K562 (cell line): ENCODE measurements around the gene PRDX4. TPM values are rescaled to one million over a fixed set of nuclear protein-coding genes. Genes with fewer than 3 reads are reported as not detected.

Experiments
- ATAC-seq: fragments of 200-7000 bp; cut with Tn5 transposase; 3 replicates; pipeline ENCODE4 v1.9.1; 2020; ENCODE audit warnings: moderate library complexity
- BruUV-seq: library from RNA; stranded (reverse); fragments of 400-500 nt; replicated peaks from 2 replicates; lab custom pipeline; 2021; lab: Mats Ljungman, UMichigan
- CTCF ChIA-PET: fragments of 300-600 bp; formaldehyde crosslinking; extraction: SDS; loops from one replicate; lab custom pipeline; 2021; ENCODE audit warnings: low intra/inter-chr PET ratio; lab: Yijun Ruan, JAX
- POLR2A ChIA-PET: fragments of 300-600, 350-650 bp; sonication (Branson Sonifier 250); formaldehyde crosslinking; extraction: SDS; loops from one replicate; lab custom pipeline; 2021; ENCODE audit warnings: antibody characterized with exemption, inconsistent platforms; lab: Yijun Ruan, JAX
- DNase-seq, 4 experiments: peaks; one replicate each; pipeline versions ENCODE4 v3.0.0 to v3.0.0-alpha.2; 2011 to 2018; ENCODE audit warnings: low spot score in 3 of 4, mixed read lengths in 3 of 4; ENCODE audit errors: extremely low read depth in 1 of 4
- FAIRE-seq: peaks from 2 replicates; lab custom pipeline; 2011; peaks lifted over from hg19 to GRCh38; lab: Jason Lieb, UNC
- H2AFZ ChIP-seq: 2 replicates; pipeline ENCODE4 v1.6.0; 2011; ENCODE audit warnings: low read depth, low read length, control low read depth, inconsistent platforms
- H3K27ac ChIP-seq: fragments of 200-600 bp; 3 replicates; pipeline ENCODE4 v1.8.0; 2011; ENCODE audit warnings: low read depth, mild to moderate bottlenecking, control low read depth, inconsistent platforms, low read length, moderate library complexity, mixed read lengths; ENCODE audit errors: extremely low read depth
- H3K27me3 ChIP-seq, 2 experiments: fragments of 300-600 bp in 1 of 2; 2 replicates in 1 of 2; 3 replicates in 1 of 2; pipeline versions ENCODE4 v1.6.0 to v1.8.0; 2011; ENCODE audit warnings: inconsistent platforms in 2 of 2, low read length in 2 of 2, mild to moderate bottlenecking in 1 of 2, mixed read lengths in 1 of 2, moderate library complexity in 1 of 2; ENCODE audit not compliant: control insufficient read depth in 2 of 2, insufficient read depth in 2 of 2
- H3K36me3 ChIP-seq: fragments of 300-600 bp; 3 replicates; pipeline ENCODE4 v1.8.0; 2011; ENCODE audit warnings: mild to moderate bottlenecking, low read length, inconsistent platforms; ENCODE audit not compliant: control insufficient read depth, insufficient read depth
- H3K4me1 ChIP-seq, 2 experiments: fragments of 200-600 bp in 1 of 2; replicated peaks in 1 of 2; 2 replicates in 1 of 2; 3 replicates in 1 of 2; pipeline versions ENCODE4 v1.5.1 to v1.8.0; 2011; ENCODE audit warnings: inconsistent platforms in 2 of 2, low read length in 2 of 2, mild to moderate bottlenecking in 1 of 2, mixed read lengths in 1 of 2, moderate library complexity in 1 of 2; ENCODE audit not compliant: control insufficient read depth in 2 of 2, insufficient read depth in 2 of 2
- H3K4me2 ChIP-seq: 2 replicates; pipeline ENCODE4 v1.6.1; 2011; ENCODE audit warnings: low read length, control low read depth, inconsistent platforms, mixed read lengths; ENCODE audit not compliant: insufficient read depth
- H3K4me3 ChIP-seq: fragments of 200-600 bp; sonication (generic), shearing (Covaris generic); 2 replicates; pipeline ENCODE4 v1.5.1; 2016; ENCODE audit warnings: control low read depth, inconsistent platforms
- H3K79me2 ChIP-seq: fragments of 200-600 bp; 3 replicates; pipeline ENCODE4 v1.8.0; 2011; ENCODE audit warnings: low read length, inconsistent platforms; ENCODE audit not compliant: control insufficient read depth, insufficient read depth
- H3K9ac ChIP-seq, 2 experiments: 2 replicates each; pipeline versions ENCODE4 v1.6.0 to v1.6.1; 2011; ENCODE audit warnings: low read depth in 2 of 2, low read length in 2 of 2, control low read depth in 1 of 2, inconsistent platforms in 1 of 2, mild to moderate bottlenecking in 1 of 2, mixed read lengths in 1 of 2; ENCODE audit not compliant: insufficient read depth in 1 of 2
- H3K9me1 ChIP-seq: one replicate; pipeline ENCODE4 v1.6.0; 2011; ENCODE audit warnings: inconsistent platforms, mild to moderate bottlenecking, low read length, moderate library complexity; ENCODE audit not compliant: control insufficient read depth, insufficient read depth
- H3K9me3 ChIP-seq: replicated peaks from 2 replicates; pipeline ENCODE4 v1.5.1; 2011; ENCODE audit warnings: low read depth, low read length, inconsistent platforms; ENCODE audit not compliant: control insufficient read depth, insufficient read depth
- H4K20me1 ChIP-seq: replicated peaks from 2 replicates; pipeline ENCODE4 v1.6.1; 2011; ENCODE audit warnings: low read length, inconsistent platforms, mixed read lengths; ENCODE audit not compliant: control insufficient read depth, insufficient read depth
- CEBPG ChIP-seq, 3 experiments: fragments of 200-800 bp in 1 of 3; sonication (Bioruptor generic) in 1 of 3; sonication (generic) in 1 of 3; formaldehyde crosslinking in 1 of 3; IDR thresholded peaks in 2 of 3; conservative IDR thresholded peaks in 1 of 3; 2 replicates each; pipeline versions ENCODE4 v1.6.1 to v1.8.0; 2016 to 2022; ENCODE audit warnings: missing compliant biosample characterization in 2 of 3, missing genetic modification characterization in 2 of 3, mild to moderate bottlenecking in 1 of 3, missing genetic modification reagents in 1 of 3
- FOXA3 ChIP-seq, 2 experiments: fragments of 450-650 bp in 1 of 2; sonication (generic) in 1 of 2; formaldehyde crosslinking; IDR thresholded peaks in 1 of 2; conservative IDR thresholded peaks in 1 of 2; 2 replicates each; pipeline versions ENCODE4 v1.4.0 to v1.8.0; 2020 to 2022; ENCODE audit warnings: mild to moderate bottlenecking in 2 of 2, missing genetic modification reagents in 1 of 2
- RAD21 ChIP-seq, 2 experiments: fragments of 250-450 bp in 1 of 2; fragments of 450-650 bp in 1 of 2; sonication (Bioruptor Pico) in 1 of 2; formaldehyde crosslinking in 1 of 2; IDR thresholded peaks in 1 of 2; conservative IDR thresholded peaks in 1 of 2; 2 replicates each; pipeline versions ENCODE4 v1.4.0 to v1.8.0; 2020 to 2022; ENCODE audit warnings: mild to moderate bottlenecking in 2 of 2, moderate library complexity in 1 of 2
- RBM39 ChIP-seq: fragments of 200-400 bp; formaldehyde crosslinking; optimal IDR thresholded peaks from 2 replicates; pipeline ENCODE3; 2018; ENCODE audit warnings: low read depth, low read length
- SETDB1 ChIP-seq: IDR thresholded peaks from one replicate; pipeline ENCODE4 v1.6.1; 2012; ENCODE audit warnings: low read length, control low read depth, inconsistent platforms
- VEZF1 ChIP-seq: fragments of 200-800 bp; sonication (Bioruptor generic); IDR thresholded peaks from 2 replicates; pipeline ENCODE4 v1.6.1; 2017; ENCODE audit warnings: missing genetic modification characterization, missing compliant biosample characterization
- WHSC1 ChIP-seq: IDR thresholded peaks from one replicate; pipeline ENCODE4 v1.6.1; 2012; ENCODE audit warnings: low read length, control low read depth, inconsistent platforms
- ZNF212 ChIP-seq: fragments of 450-650 bp; formaldehyde crosslinking; IDR thresholded peaks from 2 replicates; pipeline ENCODE4 v1.4.0; 2020; ENCODE audit warnings: mild to moderate bottlenecking
- ZNF24 ChIP-seq: fragments of 450-650 bp; IDR thresholded peaks from 2 replicates; pipeline ENCODE4 v1.6.1; 2016
- ZNF431 ChIP-seq: sonication (generic); formaldehyde crosslinking; IDR thresholded peaks from 2 replicates; pipeline ENCODE4 v1.8.0; 2022; ENCODE audit warnings: mild to moderate bottlenecking, missing genetic modification reagents
- WGBS: fragments of 100-300 bp; shearing (Covaris generic); methylation state at CpG from one replicate; pipeline ENCODE4 v1.1.6; 2016; ENCODE audit warnings: low coverage, mixed read lengths; ENCODE audit not compliant: insufficient coverage; ENCODE audit errors: missing lambda C conversion rate; 5-methylcytosine and 5-hydroxymethylcytosine counted together
- in situ Hi-C: fragments of 300-500 bp; cut with MboI; formaldehyde crosslinking; loops from 4 replicates; pipeline ENCODE4 v1.15.0; 2018; ENCODE audit warnings: inconsistent platforms, mixed read lengths
- intact Hi-C: fragments of 100-400 bp; cut with micrococcal nuclease; formaldehyde crosslinking; loops from 2 replicates; pipeline ENCODE4 v1.14.2; 2022
- polyA plus RNA-seq, 8 experiments: library from polyadenylated mRNA; depleted of rRNA in 4 of 8; stranded (reverse) in 5 of 8; unstranded in 3 of 8; fragments of >200 nt; fragmentation: Nextera tagmentation in 2 of 8; fragmentation: Illumina TruSeq in 1 of 8; extraction: Ambion mirVana in 2 of 8; extraction: Trizol in 1 of 8; gene quantifications; 2 replicates each; pipeline versions ENCODE4 v1.2.1 to v1.2.3, GENCODE V29; 2011 to 2014; ENCODE audit warnings: inconsistent platforms in 1 of 8, missing spikeins in 1 of 8
- total RNA-seq, 7 experiments: library from RNA; depleted of rRNA in 6 of 7; stranded (reverse); fragments of >200 nt in 6 of 7; fragmentation: Illumina TruSeq in 2 of 7; extraction: Trizol in 2 of 7; gene quantifications; 2 replicates each; pipeline versions ENCODE4 v1.2.1 to v1.2.3, GENCODE V29; 2011 to 2021; ENCODE audit warnings: low replicate concordance in 1 of 7
- TF ChIP-seq, protein P1 (sequence below), 3 experiments: fragments of 200-800 bp in 1 of 3; sonication (Bioruptor generic) in 1 of 3; sonication (generic) in 1 of 3; formaldehyde crosslinking in 1 of 3; IDR thresholded peaks; 2 replicates each; pipeline versions ENCODE4 v1.6.1 to v1.8.0; 2016 to 2022; ENCODE audit warnings: mild to moderate bottlenecking in 2 of 3, missing compliant biosample characterization in 2 of 3, missing genetic modification characterization in 2 of 3, missing genetic modification reagents in 1 of 3
- TF ChIP-seq, protein P2 (sequence below): fragments of 450-650 bp; conservative IDR thresholded peaks from 2 replicates; pipeline ENCODE4 v1.6.1; 2016; ENCODE audit warnings: missing genetic modification characterization, low read depth, mild to moderate bottlenecking, control low read depth, missing compliant biosample characterization
- TF ChIP-seq, protein P3 (sequence below): fragments of 250-450 bp; sonication (Bioruptor Pico); IDR thresholded peaks from 2 replicates; pipeline ENCODE4 v1.4.0; 2020; ENCODE audit warnings: mild to moderate bottlenecking, moderate library complexity
- TF ChIP-seq, protein P4 (sequence below): fragments of 250-450 bp; sonication (Bioruptor Pico); IDR thresholded peaks from 2 replicates; pipeline ENCODE4 v1.8.0; 2022; ENCODE audit warnings: moderate library complexity, mild to moderate bottlenecking, inconsistent platforms

The PRDX4 gene
- total and polyA plus RNA-seq, 9 of the 15 experiments (the other 6 are each of a cell fraction or from before 2014, with no cell fraction given) = 28.6 to 253 (median 153) TPM

DNA sequence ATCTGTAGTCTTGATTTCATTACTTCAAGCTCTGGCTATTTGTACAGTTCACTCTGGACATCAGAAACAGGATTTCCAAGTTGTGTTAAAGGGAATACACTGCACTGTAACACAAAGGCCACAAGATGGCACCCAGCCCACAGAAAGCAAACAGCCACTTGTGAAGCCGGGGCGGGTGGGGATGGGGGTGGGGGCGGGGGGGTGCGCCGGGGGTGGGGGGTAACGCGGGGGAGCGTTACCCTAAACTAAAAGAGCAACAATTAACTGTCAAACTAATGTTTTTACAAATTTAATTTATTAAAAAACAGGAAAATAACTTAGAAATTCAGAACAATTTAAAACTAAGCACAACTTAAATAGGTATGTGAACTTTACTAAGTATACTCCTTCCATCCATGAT is 27.3 kb downstream of the PRDX4 start:
- H3K4me3 ChIP-seq = no peak overlapping the region
- peaks cover 0 to 4% of the 10 kb centered on the region in 2 experiments; a peak in 3 of 5 replicates for H3K4me1 ChIP-seq
- intact Hi-C loops = loop anchor here (1.0 to 10.0 kb wide), 3 partner anchors 88 to 360 kb away; partner anchors contain the start of genes EIF2S3 and SAT1
- no peak overlapping the region for H3K27ac ChIP-seq
- H3K27me3 ChIP-seq = no peaks in the 10 kb centered on the region
- DNase-seq (peak; percentile 47 to 78 (median 58)), ATAC-seq (peak; percentile 91), FAIRE-seq (peak; percentile 74)
- no peaks in the 10 kb centered on the region for H3K9me1 ChIP-seq
- ChIA-PET POLR2A (interaction anchor here (0.9 kb wide), 1 partner anchor 457 kb away, joined by 3 read pairs; no protein-coding TSS in a partner anchor), CTCF (interaction anchor here (5.6 kb wide), 1 partner anchor 207 kb away, joined by 74 read pairs; no protein-coding TSS in a partner anchor)
- BruUV-seq = no TSS peak
- H3K9me3 ChIP-seq = no peaks in the 10 kb centered on the region
- H3K36me3 ChIP-seq = no peaks in the 10 kb centered on the region
- H4K20me1 ChIP-seq = no peaks in the 10 kb centered on the region
- H3K79me2 ChIP-seq = no peaks in the 10 kb centered on the region
- in situ Hi-C loops = loop anchor here (5.0 to 10.0 kb wide), 2 partner anchors 208 to 360 kb away; partner anchors contain the start of gene EIF2S3
- no peak overlapping the region for H2AFZ ChIP-seq
- H3K4me2 ChIP-seq = no peak overlapping the region
- WGBS = 0% methylated on average over 2 of the region's 8 CpGs
- no peak overlapping the region for H3K9ac ChIP-seq
- no peak for TF ChIP-seq ZNF212 (CRISPR knock-in tag)
- TF ChIP-seq ZNF431 (CRISPR knock-in tag) = no peak
- TF ChIP-seq RAD21 (CRISPR knock-in tag; conservative IDR thresholded peaks at IDR 0.05 in 1 of 2, IDR thresholded peaks at IDR 0.05 in 1 of 2) = peak in 1 of 2 experiments; percentile 58; a peak in 2 of 4 replicates
- TF ChIP-seq, protein P1, sequence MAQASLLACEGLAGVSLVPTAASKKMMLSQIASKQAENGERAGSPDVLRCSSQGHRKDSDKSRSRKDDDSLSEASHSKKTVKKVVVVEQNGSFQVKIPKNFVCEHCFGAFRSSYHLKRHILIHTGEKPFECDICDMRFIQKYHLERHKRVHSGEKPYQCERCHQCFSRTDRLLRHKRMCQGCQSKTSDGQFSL (CRISPR knock-in tag; IDR thresholded peaks at IDR 0.05) = no peak
- TF ChIP-seq, protein P1 (tag; IDR thresholded peaks at IDR 0.05) = peak in 1 of 2 experiments; percentile 67; a peak in 2 of 4 replicates
- no peak for TF ChIP-seq CEBPG (CRISPR knock-in tag; IDR thresholded peaks at IDR 0.05)
- no peak for TF ChIP-seq CEBPG (tag; conservative IDR thresholded peaks at IDR 0.05 in 1 of 2, IDR thresholded peaks at IDR 0.05 in 1 of 2)
- no peak for TF ChIP-seq RBM39
- no peak for TF ChIP-seq SETDB1
- TF ChIP-seq VEZF1 (CRISPR knock-in tag) = peak; percentile 95
- TF ChIP-seq, protein P2, sequence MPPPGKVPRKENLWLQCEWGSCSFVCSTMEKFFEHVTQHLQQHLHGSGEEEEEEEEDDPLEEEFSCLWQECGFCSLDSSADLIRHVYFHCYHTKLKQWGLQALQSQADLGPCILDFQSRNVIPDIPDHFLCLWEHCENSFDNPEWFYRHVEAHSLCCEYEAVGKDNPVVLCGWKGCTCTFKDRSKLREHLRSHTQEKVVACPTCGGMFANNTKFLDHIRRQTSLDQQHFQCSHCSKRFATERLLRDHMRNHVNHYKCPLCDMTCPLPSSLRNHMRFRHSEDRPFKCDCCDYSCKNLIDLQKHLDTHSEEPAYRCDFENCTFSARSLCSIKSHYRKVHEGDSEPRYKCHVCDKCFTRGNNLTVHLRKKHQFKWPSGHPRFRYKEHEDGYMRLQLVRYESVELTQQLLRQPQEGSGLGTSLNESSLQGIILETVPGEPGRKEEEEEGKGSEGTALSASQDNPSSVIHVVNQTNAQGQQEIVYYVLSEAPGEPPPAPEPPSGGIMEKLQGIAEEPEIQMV (tag) = no peak
- no peak for TF ChIP-seq WHSC1
- TF ChIP-seq ZNF24 = no peak
- TF ChIP-seq, protein P3, sequence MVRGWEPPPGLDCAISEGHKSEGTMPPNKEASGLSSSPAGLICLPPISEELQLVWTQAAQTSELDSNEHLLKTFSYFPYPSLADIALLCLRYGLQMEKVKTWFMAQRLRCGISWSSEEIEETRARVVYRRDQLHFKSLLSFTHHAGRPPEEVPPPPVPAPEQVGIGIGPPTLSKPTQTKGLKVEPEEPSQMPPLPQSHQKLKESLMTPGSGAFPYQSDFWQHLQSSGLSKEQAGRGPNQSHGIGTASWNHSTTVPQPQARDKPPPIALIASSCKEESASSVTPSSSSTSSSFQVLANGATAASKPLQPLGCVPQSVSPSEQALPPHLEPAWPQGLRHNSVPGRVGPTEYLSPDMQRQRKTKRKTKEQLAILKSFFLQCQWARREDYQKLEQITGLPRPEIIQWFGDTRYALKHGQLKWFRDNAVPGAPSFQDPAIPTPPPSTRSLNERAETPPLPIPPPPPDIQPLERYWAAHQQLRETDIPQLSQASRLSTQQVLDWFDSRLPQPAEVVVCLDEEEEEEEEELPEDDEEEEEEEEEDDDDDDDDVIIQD (CRISPR knock-in tag) = no peak
- no peak for TF ChIP-seq FOXA3 (CRISPR knock-in tag; conservative IDR thresholded peaks at IDR 0.05 in 1 of 2, IDR thresholded peaks at IDR 0.05 in 1 of 2)
- TF ChIP-seq, protein P4, sequence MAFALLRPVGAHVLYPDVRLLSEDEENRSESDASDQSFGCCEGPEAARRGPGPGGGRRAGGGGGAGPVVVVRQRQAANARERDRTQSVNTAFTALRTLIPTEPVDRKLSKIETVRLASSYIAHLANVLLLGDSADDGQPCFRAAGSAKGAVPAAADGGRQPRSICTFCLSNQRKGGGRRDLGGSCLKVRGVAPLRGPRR (CRISPR knock-in tag) = no peak
